Erythroblast (primary cell): ENCODE results near the gene PHACTR4.

Experiments used
- GATA1 ChIP-seq: IDR thresholded peaks from 2 replicates; pipeline ENCODE4 v1.6.1; 2011; ENCODE audit warnings: low read depth, mild to moderate bottlenecking, control low read depth, low read length, moderate library complexity
- POLR2A ChIP-seq: IDR thresholded peaks from 2 replicates; pipeline ENCODE4 v1.6.1; 2011; ENCODE audit warnings: mild to moderate bottlenecking, low read length

DNA sequence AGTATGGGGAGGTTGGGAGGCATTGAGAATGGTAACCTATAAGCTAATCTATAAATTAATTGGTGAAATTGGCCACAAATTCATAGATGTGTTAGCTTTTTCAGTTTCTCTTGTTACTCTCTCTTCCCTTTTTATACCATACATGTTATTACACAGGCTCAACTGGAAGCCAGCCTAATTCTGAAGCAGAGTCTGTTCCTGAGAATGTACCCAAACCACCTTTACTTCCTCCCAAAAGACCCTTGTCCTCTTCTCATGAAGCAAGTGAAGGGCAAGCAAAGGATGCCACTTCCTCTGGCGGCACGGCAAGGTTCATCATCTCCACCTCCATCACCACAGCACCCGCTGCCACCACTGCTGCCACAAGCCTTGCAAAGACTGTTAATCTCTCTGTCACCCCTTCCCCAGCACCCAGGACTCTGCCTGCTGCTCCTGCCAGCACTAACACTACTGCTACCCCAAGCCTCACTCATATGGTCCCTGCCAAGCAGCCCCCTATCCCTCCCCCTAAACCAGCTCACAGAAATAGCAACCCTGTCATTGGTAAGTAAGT lies 96.8 kb downstream of the PHACTR4 start:
- TF ChIP-seq POLR2A (no peak), GATA1 (no peak)
